ENCODE data around the gene CGB2. TPM values are rescaled to one million over a fixed set of nuclear protein-coding genes. Genes with fewer than 3 reads are reported as not detected.

CGB2 gene
- total RNA-seq, 1 donor from 2014 or later: not detected

- Mint-ChIP-seq H3K9me3 (no peaks in the 10 kb centered on the region), H3K27ac (no peak overlapping the region), H3K27me3 (no peaks in the 10 kb centered on the region), H3K4me3 (no peak overlapping the region), H3K36me3 (peaks cover 6% of the 10 kb centered on the region), H3K4me1 (ENCODE audit: unreplicated experiment) (no peaks in the 10 kb centered on the region)
- TF ChIP-seq CTCF (conservative IDR thresholded peaks at IDR 0.05): no peak
- no peak for DNase-seq (ENCODE audit: extremely low spot score, unreplicated experiment)
These were observed 21.2 kb upstream of the CGB2 start for GRCh38 chr19:49010453-49010852.

- H3K27me3 Mint-ChIP-seq: no peaks in the 10 kb centered on the region
- peaks cover 11% of the 10 kb centered on the region for H3K36me3 Mint-ChIP-seq
- no peaks in the 10 kb centered on the region for H3K9me3 Mint-ChIP-seq
- no peak overlapping the region for H3K4me3 Mint-ChIP-seq
- no peak overlapping the region for H3K27ac Mint-ChIP-seq
- no peaks in the 10 kb centered on the region for H3K4me1 Mint-ChIP-seq (ENCODE audit: unreplicated experiment)
- no peak for TF ChIP-seq CTCF (conservative IDR thresholded peaks at IDR 0.05)
- no peak for DNase-seq (ENCODE audit: extremely low spot score, unreplicated experiment)
These were observed 20.5 kb upstream of the CGB2 start for GRCh38 chr19:49011194-49011593.

GRCh38 chr19:49014123-49014869, 17.4 kb upstream of the CGB2 start:
- Mint-ChIP-seq H3K27me3 (peaks cover 15% of the 10 kb centered on the region), H3K9me3 (no peaks in the 10 kb centered on the region), H3K27ac (no peak overlapping the region), H3K36me3 (peaks cover 11% of the 10 kb centered on the region), H3K4me3 (no peak overlapping the region), H3K4me1 (ENCODE audit: unreplicated experiment) (no peaks in the 10 kb centered on the region)
- DNase-seq (ENCODE audit: extremely low spot score, unreplicated experiment): no peak
- no peak for TF ChIP-seq CTCF (conservative IDR thresholded peaks at IDR 0.05)

GRCh38 chr19:49014870-49015255, 16.8 kb upstream of the CGB2 start:
- Mint-ChIP-seq H3K4me1 (ENCODE audit: unreplicated experiment) (no peaks in the 10 kb centered on the region), H3K27me3 (peaks cover 19% of the 10 kb centered on the region), H3K36me3 (peaks cover 11% of the 10 kb centered on the region), H3K4me3 (no peak overlapping the region), H3K27ac (no peak overlapping the region), H3K9me3 (no peaks in the 10 kb centered on the region)
- DNase-seq (ENCODE audit: extremely low spot score, unreplicated experiment): no peak
- TF ChIP-seq CTCF (conservative IDR thresholded peaks at IDR 0.05): no peak

GRCh38 chr19:49016067-49016839, 15.4 kb upstream of the CGB2 start:
- Mint-ChIP-seq H3K9me3 (no peaks in the 10 kb centered on the region), H3K4me3 (no peak overlapping the region), H3K4me1 (ENCODE audit: unreplicated experiment) (peaks cover 10% of the 10 kb centered on the region), H3K36me3 (peaks cover 11% of the 10 kb centered on the region), H3K27ac (no peak overlapping the region), H3K27me3 (peaks cover 32% of the 10 kb centered on the region)
- TF ChIP-seq CTCF (conservative IDR thresholded peaks at IDR 0.05): no peak
- DNase-seq (ENCODE audit: extremely low spot score, unreplicated experiment): no peak
